Right cardiac atrium (tissue), 5 donors: ENCODE data around the gene PYCARD. TPM values are rescaled to one million over a fixed set of nuclear protein-coding genes. Genes with fewer than 3 reads are reported as not detected.
"Not testable (repeated sequence)": the region's sequence is repeated elsewhere in the genome, so short reads cannot be mapped to it uniquely, and the experiment has no call there.

Experiments
- ATAC-seq, 2 donors: fragments of 200-7000 bp; cut with Tn5 transposase; one replicate each; pipeline versions ENCODE4 v1.8.0 to v1.9.1; 2020; ENCODE audit warnings: moderate library complexity in 2 of 2, mild to moderate bottlenecking in 1 of 2
- DNase-seq, 3 donors: peaks; one replicate each; pipeline ENCODE4 v3.0.0-alpha.2; 2020
- H3K27ac ChIP-seq: one replicate; pipeline ENCODE4 v1.5.1; 2013; ENCODE audit warnings: mild to moderate bottlenecking, low read length, control low read depth, moderate library complexity
- H3K27me3 ChIP-seq: one replicate; pipeline ENCODE4 v1.6.1; 2013; ENCODE audit not compliant: control insufficient read depth, insufficient read depth
- H3K4me1 ChIP-seq: one replicate; pipeline ENCODE4 v1.6.1; 2013; ENCODE audit warnings: low read length; ENCODE audit not compliant: control insufficient read depth, insufficient read depth
- H3K4me3 ChIP-seq: one replicate; pipeline ENCODE4 v1.5.1; 2013; ENCODE audit warnings: low read length, control low read depth
- H3K9me3 ChIP-seq: one replicate; pipeline ENCODE4 v1.6.1; 2013; ENCODE audit warnings: low read length; ENCODE audit not compliant: control insufficient read depth
- WGBS: extraction: QIAGEN DNeasy Blood & Tissue Kit; methylation state at CpG from one replicate; pipeline ENCODE4 v1.1.7; 2013; 5-methylcytosine and 5-hydroxymethylcytosine counted together
- intact Hi-C, 4 donors: fragments of 100-400 bp; cut with DNase I; formaldehyde crosslinking; loops; one replicate each; pipeline versions ENCODE4 v1.11.0 to v1.14.0; 2022 to 2023
- polyA plus RNA-seq: library from polyadenylated mRNA; stranded (reverse); fragments of 200-250 nt; gene quantifications from one replicate; pipeline ENCODE4 v1.2.3, GENCODE V29; 2013
- total RNA-seq, 4 donors: library from RNA; stranded (reverse); fragmentation: NEBNext Ultra II Directional; extraction: Animal tissue kit (Norgen Biotek cat#: 25700); gene quantifications; one replicate each; pipeline ENCODE4 v1.2.1, GENCODE V29; 2021
- donor health status: healthy with polysubstance abuse.
- donor health status: DM: no; HTN: yes; CAD: no.
- donor health status: DM: no; HTN: no; CAD: no.
- donor health status: DM: no; HTN: yes; CAD: no; lungs with severe emphysema.
- donor health status: DM: yes; HTN: yes; CAD: no.

The PYCARD gene
- total and polyA plus RNA-seq, 5 donors: 6.6 to 13.2 (median 8.0) TPM

DNA sequence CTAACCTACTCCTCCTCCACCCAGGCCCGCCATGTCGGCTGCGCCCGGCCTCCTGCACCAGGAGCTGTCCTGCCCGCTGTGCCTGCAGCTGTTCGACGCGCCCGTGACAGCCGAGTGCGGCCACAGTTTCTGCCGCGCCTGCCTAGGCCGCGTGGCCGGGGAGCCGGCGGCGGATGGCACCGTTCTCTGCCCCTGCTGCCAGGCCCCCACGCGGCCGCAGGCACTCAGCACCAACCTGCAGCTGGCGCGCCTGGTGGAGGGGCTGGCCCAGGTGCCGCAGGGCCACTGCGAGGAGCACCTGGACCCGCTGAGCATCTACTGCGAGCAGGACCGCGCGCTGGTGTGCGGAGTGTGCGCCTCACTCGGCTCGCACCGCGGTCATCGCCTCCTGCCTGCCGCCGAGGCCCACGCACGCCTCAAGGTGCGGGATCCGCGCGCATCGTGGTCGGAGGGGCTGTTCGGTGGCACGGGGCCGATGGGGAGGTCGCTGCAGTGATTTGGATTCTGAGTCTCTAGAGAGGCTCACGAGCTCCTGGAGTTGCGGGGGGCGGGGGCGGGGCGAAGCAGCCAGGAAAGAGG is 12.2 kb upstream of the PYCARD start:
- Histone ChIP-seq H3K4me3 (peak overlapping the region; percentile 14), H3K9me3 (no peaks in the 10 kb centered on the region), H3K4me1 (peaks cover 5% of the 10 kb centered on the region), H3K27ac (no peak overlapping the region), H3K27me3 (no peaks in the 10 kb centered on the region)
- WGBS: 8% methylated on average over 58 of the region's 58 CpGs
- intact Hi-C loops: no loop called here
- ATAC-seq (peak; percentile 30 to 42), DNase-seq (peak in 2 of 3 donors; percentile 60 to 62)

DNA sequence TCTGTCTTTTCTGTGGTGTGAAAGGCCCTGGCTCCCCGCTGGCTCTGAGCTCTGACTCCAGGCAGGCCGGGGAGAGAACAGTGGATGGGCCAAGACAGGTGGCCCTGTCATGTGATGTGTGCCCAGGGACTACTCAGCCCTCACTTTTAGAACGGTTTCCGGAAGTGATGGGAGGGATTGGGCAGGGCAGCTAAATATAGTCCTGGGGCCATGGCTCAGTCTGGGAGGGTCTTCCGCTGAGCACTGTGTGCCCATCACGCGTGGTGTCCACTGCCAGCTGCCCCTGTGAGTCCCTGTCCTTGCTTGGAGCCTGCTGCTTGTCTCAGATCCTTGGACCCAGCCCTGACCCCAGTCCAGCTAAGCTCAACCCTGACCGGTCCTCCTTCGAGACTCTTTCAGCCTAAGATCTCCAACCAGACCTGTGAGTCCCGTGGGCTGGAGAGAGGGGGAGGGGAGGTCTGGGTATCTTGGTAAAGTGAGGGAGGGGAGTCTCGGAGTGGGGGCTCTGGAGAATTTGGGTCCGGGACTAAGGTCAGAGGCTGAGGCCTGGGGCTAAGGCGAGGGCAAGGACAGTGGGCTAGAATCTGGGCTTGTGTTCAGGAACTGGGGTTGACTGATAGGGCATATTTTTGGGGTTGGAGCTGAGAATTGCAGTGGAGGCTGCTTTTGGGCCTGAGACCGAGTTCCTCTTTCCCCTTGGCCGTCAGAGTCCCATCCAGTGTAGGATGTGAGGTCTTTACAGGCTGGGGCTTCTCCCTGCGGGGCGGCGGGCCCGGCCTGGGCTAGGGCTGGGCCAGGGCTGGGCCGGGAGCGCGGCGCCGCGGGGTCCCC is 11.5 kb upstream of the PYCARD start, which contains the start of gene TRIM72:
TRIM72 (plus strand) TSS at position 243 of the 831 bp plus-strand sequence. CDS start 620 bp downstream, outside the sequence.
- H3K4me3 ChIP-seq: peak within 1 kb of the TSS; percentile 14
- ATAC-seq (peak; percentile 37 to 47), DNase-seq (no peak)
- WGBS: 62% methylated on average over 25 of the region's 25 CpGs
- peaks cover 5% of the 10 kb centered on the region for H3K4me1 ChIP-seq
- no peaks in the 10 kb centered on the region for H3K9me3 ChIP-seq
- no peaks in the 10 kb centered on the region for H3K27me3 ChIP-seq
- intact Hi-C loops: no loop called here
- no peak within 1 kb of the TSS for H3K27ac ChIP-seq

- ATAC-seq: no peak
- intact Hi-C loops: no loop called here
Observed at GRCh38 chr16:31213342-31213741, 10.8 kb upstream of the PYCARD start.

DNA sequence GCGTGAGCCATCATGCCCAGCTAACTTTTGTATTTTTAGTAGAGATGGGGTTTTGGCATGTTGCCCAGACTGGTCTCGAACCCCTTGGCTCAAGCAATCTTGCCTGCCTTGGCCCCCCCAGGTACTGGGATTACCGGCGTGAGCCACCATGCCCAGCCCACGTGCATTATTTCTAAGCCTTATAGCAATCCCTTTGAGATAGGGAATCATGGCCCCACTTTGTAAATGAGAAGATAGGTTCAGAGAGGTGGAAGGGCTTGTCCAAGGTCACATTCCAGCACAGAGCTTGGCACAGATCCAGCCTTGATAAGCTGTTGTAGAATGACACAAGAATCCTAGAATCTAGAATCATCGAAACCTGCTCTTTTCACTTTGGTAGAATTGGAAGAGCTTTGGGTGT is 4.2 kb upstream of the PYCARD start:
- Histone ChIP-seq H3K4me1 (no peaks in the 10 kb centered on the region), H3K27me3 (no peaks in the 10 kb centered on the region), H3K9me3 (no peaks in the 10 kb centered on the region), H3K27ac (no peak overlapping the region), H3K4me3 (no peak overlapping the region)
- DNase-seq (no peak), ATAC-seq (no peak)
- intact Hi-C loops: no loop called here
- 32% methylated on average over 6 of the region's 6 CpGs for WGBS

More at GRCh38 chr16:31213342-31213741, 10.8 kb upstream of the PYCARD start:
- no peak overlapping the region for H3K4me3 ChIP-seq
- WGBS: 94% methylated on average over 1 of the region's 1 CpG
- peaks cover 5% of the 10 kb centered on the region for H3K4me1 ChIP-seq
- H3K9me3 ChIP-seq: no peaks in the 10 kb centered on the region
- H3K27ac ChIP-seq: no peak overlapping the region
- DNase-seq: no peak
- no peaks in the 10 kb centered on the region for H3K27me3 ChIP-seq

DNA sequence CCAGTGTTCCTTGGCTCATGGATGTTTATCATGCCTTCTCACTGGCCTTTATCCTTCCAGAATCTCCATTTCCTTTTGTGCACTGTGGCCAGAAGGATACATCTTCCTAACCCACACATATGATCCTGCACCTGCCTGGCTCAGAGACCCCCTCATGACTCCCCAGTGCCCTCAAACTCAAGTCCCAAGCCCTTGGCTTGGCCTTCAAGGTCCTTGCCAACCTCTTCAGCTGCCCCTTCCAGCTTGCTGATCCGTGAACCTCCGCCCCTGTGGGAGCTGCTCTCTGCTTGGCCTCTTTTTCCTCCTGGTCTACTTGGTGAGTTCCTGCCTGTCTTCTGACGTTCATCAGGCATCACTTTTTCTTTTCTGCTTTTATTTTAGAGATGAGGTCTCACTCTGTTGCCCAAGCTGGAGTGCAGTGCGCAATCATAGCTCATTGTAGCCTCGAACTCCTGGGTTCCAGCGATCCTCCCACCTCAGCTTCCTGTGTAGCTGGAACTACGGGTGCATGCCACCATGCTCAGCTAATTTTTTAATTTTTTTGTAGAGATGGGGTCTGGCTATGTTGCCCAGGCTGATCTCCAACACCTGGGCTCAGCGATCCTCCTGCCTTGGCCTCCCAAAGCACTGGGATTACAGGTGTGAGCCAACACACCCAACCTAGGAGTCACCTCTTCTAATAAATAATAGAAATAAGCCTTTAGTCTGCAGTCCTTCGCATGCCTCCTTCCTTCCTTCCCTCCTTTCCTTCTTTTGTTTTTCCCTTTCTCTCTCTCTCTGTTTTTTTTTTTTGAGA is 2.5 kb upstream of the PYCARD start:
- Histone ChIP-seq H3K4me3 (no peak overlapping the region), H3K27me3 (no peaks in the 10 kb centered on the region), H3K4me1 (no peaks in the 10 kb centered on the region), H3K27ac (no peak overlapping the region), H3K9me3 (no peaks in the 10 kb centered on the region)
- ATAC-seq: no peak
- DNase-seq: no peak
- WGBS: 87% methylated on average over 9 of the region's 9 CpGs
- intact Hi-C loops: no loop called here

- peak overlapping the region; percentile 42 for H3K4me3 ChIP-seq
- no peaks in the 10 kb centered on the region for H3K4me1 ChIP-seq
- no peaks in the 10 kb centered on the region for H3K27me3 ChIP-seq
- intact Hi-C loops: no loop called here
- DNase-seq: peak; percentile 48 to 78 (median 78)
- 19% methylated on average over 35 of the region's 35 CpGs for WGBS
- H3K27ac ChIP-seq: no peak overlapping the region
- peak; percentile 62 to 70 for ATAC-seq
- H3K9me3 ChIP-seq: no peaks in the 10 kb centered on the region
Observed at GRCh38 chr16:31201582-31202413, 762 bp downstream of the PYCARD start.

GRCh38 chr16:31200821-31201568 is 1.6 kb downstream of the PYCARD start:
- ATAC-seq: no peak
- H3K9me3 ChIP-seq: no peaks in the 10 kb centered on the region
- no peak overlapping the region for H3K27ac ChIP-seq
- peak in 1 of 3 donors; percentile 66 for DNase-seq
- H3K4me1 ChIP-seq: no peaks in the 10 kb centered on the region
- H3K4me3 ChIP-seq: no peak overlapping the region
- intact Hi-C loops: no loop called here
- 61% methylated on average over 8 of the region's 8 CpGs for WGBS
- H3K27me3 ChIP-seq: no peaks in the 10 kb centered on the region

- H3K27me3 ChIP-seq, ATAC-seq, H3K27ac ChIP-seq, intact Hi-C loops, H3K4me3 ChIP-seq, H3K9me3 ChIP-seq, H3K4me1 ChIP-seq: not testable (repeated sequence)
- 87% methylated on average over 8 of the region's 8 CpGs for WGBS
- peak in 1 of 3 donors; percentile 35 for DNase-seq
Observed at GRCh38 chr16:31200111-31200510, 2.4 kb downstream of the PYCARD start.

DNA sequence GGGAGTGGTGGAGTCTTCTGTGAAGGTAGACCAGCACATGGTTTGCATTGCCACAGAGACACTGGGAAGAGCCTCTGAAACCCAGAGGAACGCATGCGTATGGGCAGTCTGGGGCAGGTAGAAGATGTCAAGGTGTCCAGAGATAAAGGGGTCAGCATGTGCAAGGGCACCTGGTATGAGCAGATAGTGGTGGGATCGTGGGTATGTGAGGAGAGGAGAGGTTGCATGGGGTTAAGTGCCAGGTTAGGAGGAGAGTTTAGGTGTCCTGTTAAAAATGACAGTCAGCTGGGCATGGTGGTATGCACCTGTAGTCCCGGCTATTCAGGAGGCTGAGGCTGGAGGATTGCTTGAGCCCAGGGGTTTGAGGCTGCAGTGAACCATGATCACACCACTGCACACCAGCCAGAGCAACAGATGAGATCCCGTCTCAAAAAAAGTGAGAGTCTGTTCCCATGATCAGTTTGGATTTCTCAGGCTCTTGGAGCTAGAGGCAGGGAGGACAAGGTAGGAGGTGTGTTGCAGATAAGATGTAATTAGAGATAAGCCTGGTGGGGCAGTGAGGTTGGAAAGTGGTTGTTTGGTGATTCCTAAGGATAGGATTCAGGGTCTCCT is 3.0 kb downstream of the PYCARD start:
- Histone ChIP-seq H3K4me3 (no peak overlapping the region), H3K27ac (no peak overlapping the region), H3K9me3 (no peaks in the 10 kb centered on the region), H3K4me1 (no peaks in the 10 kb centered on the region), H3K27me3 (no peaks in the 10 kb centered on the region)
- WGBS: 90% methylated on average over 5 of the region's 5 CpGs
- no peak for ATAC-seq
- intact Hi-C loops: no loop called here
- no peak for DNase-seq
